ENCODE data around the gene CEMIP.

DNA sequence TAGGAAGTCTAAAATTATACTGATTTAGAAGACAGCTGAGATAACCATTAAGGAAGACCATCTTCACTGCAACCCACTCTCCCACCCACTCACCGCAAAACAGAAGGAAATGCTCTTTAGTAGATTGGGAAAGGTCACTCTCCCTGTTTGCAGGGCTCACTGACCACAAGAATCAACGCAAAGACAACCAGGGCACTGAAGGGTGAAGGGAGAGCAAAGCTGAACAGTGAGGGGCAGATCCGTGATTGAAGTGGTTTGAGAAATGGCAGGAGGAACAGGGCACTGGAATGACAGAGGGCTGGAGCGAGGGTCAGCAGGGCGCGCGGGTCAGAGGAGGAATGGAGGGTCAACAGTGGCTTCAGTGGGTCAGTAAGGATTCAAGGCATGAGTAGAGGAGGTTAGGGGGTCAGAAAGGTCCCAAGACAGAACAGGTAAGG, 209.9 kb downstream of the CEMIP start:
- TF ChIP-seq, protein P1, sequence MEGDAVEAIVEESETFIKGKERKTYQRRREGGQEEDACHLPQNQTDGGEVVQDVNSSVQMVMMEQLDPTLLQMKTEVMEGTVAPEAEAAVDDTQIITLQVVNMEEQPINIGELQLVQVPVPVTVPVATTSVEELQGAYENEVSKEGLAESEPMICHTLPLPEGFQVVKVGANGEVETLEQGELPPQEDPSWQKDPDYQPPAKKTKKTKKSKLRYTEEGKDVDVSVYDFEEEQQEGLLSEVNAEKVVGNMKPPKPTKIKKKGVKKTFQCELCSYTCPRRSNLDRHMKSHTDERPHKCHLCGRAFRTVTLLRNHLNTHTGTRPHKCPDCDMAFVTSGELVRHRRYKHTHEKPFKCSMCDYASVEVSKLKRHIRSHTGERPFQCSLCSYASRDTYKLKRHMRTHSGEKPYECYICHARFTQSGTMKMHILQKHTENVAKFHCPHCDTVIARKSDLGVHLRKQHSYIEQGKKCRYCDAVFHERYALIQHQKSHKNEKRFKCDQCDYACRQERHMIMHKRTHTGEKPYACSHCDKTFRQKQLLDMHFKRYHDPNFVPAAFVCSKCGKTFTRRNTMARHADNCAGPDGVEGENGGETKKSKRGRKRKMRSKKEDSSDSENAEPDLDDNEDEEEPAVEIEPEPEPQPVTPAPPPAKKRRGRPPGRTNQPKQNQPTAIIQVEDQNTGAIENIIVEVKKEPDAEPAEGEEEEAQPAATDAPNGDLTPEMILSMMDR (conservative IDR thresholded peaks at IDR 0.05; ENCODE audit: low read depth, low read length): no peak
- no peak for TF ChIP-seq EZH2phosphoT487 (IDR thresholded peaks at IDR 0.05; ENCODE audit: borderline replicate concordance, low read length)
- TF ChIP-seq EZH2 (IDR thresholded peaks at IDR 0.05; ENCODE audit: low read length, unreplicated experiment): no peak

Data from PC-3 (cell line).